ENCODE measurements around the gene MYO1B. TPM values are rescaled to one million over a fixed set of nuclear protein-coding genes. Genes with fewer than 3 reads are reported as not detected.

MYO1B gene
- total and polyA plus RNA-seq, 2 of the 8 experiments (the other 6 are each of a cell fraction or from before 2014, with no cell fraction given) = 15.5 to 61.2 TPM

GRCh38 chr2:191402966-191403565, 157.9 kb downstream of the MYO1B start:
- Histone ChIP-seq H2AK5ac (ENCODE audit: low read depth, low read length) (no peak overlapping the region), H3K56ac (replicated peaks; ENCODE audit: insufficient read length, low read depth, low read length) (no peak overlapping the region), H3K4me2 (ENCODE audit: insufficient read depth in 1 of 2, low read depth in 2 of 2, low read length in 2 of 2) (no peak overlapping the region), H3K79me2 (ENCODE audit: control insufficient read depth in 1 of 2, insufficient read depth in 2 of 2, low read length in 2 of 2) (no peaks in the 10 kb centered on the region), H3K27ac (ENCODE audit: low read depth, low read length) (no peak overlapping the region), H2AFZ (ENCODE audit: low read length) (no peak overlapping the region), H3K9ac (replicated peaks in 1 of 4; ENCODE audit: extremely low read depth in 1 of 4, low read depth in 3 of 4, low read length in 3 of 4) (no peak overlapping the region), H3K9me3 (ENCODE audit: insufficient read depth in 2 of 2, low read depth in 1 of 2, low read length in 1 of 2) (no peaks in the 10 kb centered on the region; a peak in 1 of 4 replicates), H3K18ac (ENCODE audit: extremely low read depth, low read length) (no peak overlapping the region), H2BK15ac (ENCODE audit: low read length) (no peak overlapping the region), H3K36me3 (ENCODE audit: control insufficient read depth in 2 of 4, insufficient read depth in 4 of 4, low read length in 3 of 4) (peaks cover 2 to 23% (median 15%) of the 10 kb centered on the region in 4 experiments; a peak in 5 of 8 replicates), H2BK20ac (ENCODE audit: low read length) (no peak overlapping the region), H4K8ac (ENCODE audit: extremely low read depth, insufficient read depth, low read length) (no peak overlapping the region), H3K4me3 (ENCODE audit: extremely low read depth in 1 of 4, insufficient read depth in 2 of 4, low read depth in 3 of 4, low read length in 4 of 4) (no peak overlapping the region), H3K23me2 (ENCODE audit: low read depth, low read length) (no peaks in the 10 kb centered on the region), H4K5ac (ENCODE audit: insufficient read length, low read depth, low read length) (no peak overlapping the region), H2BK5ac (ENCODE audit: low read depth, low read length) (no peak overlapping the region), H2BK12ac (ENCODE audit: low read depth, low read length) (no peak overlapping the region), H3K23ac (ENCODE audit: insufficient read length) (no peak overlapping the region), H3K4ac (replicated peaks; ENCODE audit: insufficient read length, low read depth, low read length) (no peak overlapping the region), H3K14ac (ENCODE audit: insufficient read length) (no peak overlapping the region), H3K27me3 (replicated peaks in 1 of 4; ENCODE audit: control insufficient read depth in 3 of 4, extremely low read depth in 1 of 4, insufficient read depth in 3 of 4, low read length in 3 of 4) (no peaks in the 10 kb centered on the region), H4K91ac (replicated peaks; ENCODE audit: insufficient read length, low read length) (no peak overlapping the region), H3K4me1 (replicated peaks in 1 of 4; ENCODE audit: control insufficient read depth in 3 of 4, insufficient read depth in 4 of 4, low read length in 3 of 4) (0 out of 7 replicates have a peak, but pooled peaks cover 0 to 3% (median 0%) of the 10 kb centered on the region in 4 experiments), H2BK120ac (replicated peaks; ENCODE audit: low read depth, low read length) (no peak overlapping the region), H4K20me1 (replicated peaks in 1 of 2; ENCODE audit: control insufficient read depth in 1 of 2, insufficient read depth in 2 of 2, low read length in 2 of 2) (no peaks in the 10 kb centered on the region), H3K79me1 (ENCODE audit: low read depth, low read length) (no peaks in the 10 kb centered on the region)
- ChIA-PET CTCF (ENCODE audit: partially characterized antibody) (interaction anchor here (1.6 kb wide), 1 partner anchor 116 kb away, joined by 3 read pairs; no protein-coding TSS in a partner anchor), POLR2A (ENCODE audit: partially characterized antibody) (no interaction called here)
- 97% methylated on average over 3 of the region's 3 CpGs; no CpG with 5 or more reads in 1 of the 2 experiments for WGBS, 2 experiments (ENCODE audit: extremely low coverage in 1 of 2, insufficient coverage in 1 of 2, insufficient read length in 1 of 2, insufficient replicate concordance in 2 of 2, low coverage in 1 of 2, low lambda C conversion rate in 2 of 2, missing lambda C conversion rate in 1 of 2)
- DNase-seq (ENCODE audit: low read depth in 1 of 2, low spot score in 2 of 2) = no peak
- no peak for FAIRE-seq

All from H1 (cell line).